ENCODE measurements around the gene THAP2. TPM values are rescaled to one million over a fixed set of nuclear protein-coding genes. Genes with fewer than 3 reads are reported as not detected.

The THAP2 gene
- total RNA-seq, 2 donors from 2014 or later = 2.4 to 4.8 TPM

DNA sequence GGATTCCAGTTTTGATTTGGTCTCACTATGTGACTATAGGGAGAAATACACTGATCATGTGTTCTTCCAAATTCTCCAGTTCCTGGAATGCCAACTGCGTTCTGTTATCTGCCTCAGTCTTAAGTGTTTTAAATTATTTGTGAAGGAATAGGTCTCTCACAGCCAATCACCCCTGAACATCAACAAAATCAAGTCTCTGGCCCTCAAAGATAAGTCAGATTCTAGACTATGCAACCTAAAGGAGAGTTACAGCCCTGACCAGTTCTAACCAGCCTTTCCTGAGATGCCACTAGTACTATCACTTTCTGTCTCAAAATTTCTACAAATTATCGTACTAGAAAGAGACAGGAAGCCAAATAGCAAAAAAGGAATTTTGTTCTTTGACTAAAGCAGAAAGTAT, 22.7 kb upstream of the THAP2 start:
- TF ChIP-seq POLR2A (IDR thresholded peaks at IDR 0.05) (no peak), POLR2AphosphoS5 (IDR thresholded peaks at IDR 0.05) (no peak)
- TF ChIP-seq, protein P1, sequence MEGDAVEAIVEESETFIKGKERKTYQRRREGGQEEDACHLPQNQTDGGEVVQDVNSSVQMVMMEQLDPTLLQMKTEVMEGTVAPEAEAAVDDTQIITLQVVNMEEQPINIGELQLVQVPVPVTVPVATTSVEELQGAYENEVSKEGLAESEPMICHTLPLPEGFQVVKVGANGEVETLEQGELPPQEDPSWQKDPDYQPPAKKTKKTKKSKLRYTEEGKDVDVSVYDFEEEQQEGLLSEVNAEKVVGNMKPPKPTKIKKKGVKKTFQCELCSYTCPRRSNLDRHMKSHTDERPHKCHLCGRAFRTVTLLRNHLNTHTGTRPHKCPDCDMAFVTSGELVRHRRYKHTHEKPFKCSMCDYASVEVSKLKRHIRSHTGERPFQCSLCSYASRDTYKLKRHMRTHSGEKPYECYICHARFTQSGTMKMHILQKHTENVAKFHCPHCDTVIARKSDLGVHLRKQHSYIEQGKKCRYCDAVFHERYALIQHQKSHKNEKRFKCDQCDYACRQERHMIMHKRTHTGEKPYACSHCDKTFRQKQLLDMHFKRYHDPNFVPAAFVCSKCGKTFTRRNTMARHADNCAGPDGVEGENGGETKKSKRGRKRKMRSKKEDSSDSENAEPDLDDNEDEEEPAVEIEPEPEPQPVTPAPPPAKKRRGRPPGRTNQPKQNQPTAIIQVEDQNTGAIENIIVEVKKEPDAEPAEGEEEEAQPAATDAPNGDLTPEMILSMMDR (IDR thresholded peaks at IDR 0.05) = no peak
- intact Hi-C loops (cut with DNase I) = loop anchor here (10.0 kb wide), 1 partner anchor 227 kb away; no protein-coding TSS in a partner anchor
- no peaks in the 10 kb centered on the region for H3K36me3 ChIP-seq
- no peaks in the 10 kb centered on the region for H3K27me3 ChIP-seq (replicated peaks; ENCODE audit: insufficient read depth)
- no peaks in the 10 kb centered on the region for H3K9me3 ChIP-seq
- no peak overlapping the region for H3K27ac ChIP-seq
- H3K4me3 ChIP-seq = no peak overlapping the region
- DNase-seq (ENCODE audit: low spot score) = no peak
- WGBS = 90% methylated on average over 2 of the region's 2 CpGs
- H3K4me1 ChIP-seq (replicated peaks) = no peaks in the 10 kb centered on the region

DNA sequence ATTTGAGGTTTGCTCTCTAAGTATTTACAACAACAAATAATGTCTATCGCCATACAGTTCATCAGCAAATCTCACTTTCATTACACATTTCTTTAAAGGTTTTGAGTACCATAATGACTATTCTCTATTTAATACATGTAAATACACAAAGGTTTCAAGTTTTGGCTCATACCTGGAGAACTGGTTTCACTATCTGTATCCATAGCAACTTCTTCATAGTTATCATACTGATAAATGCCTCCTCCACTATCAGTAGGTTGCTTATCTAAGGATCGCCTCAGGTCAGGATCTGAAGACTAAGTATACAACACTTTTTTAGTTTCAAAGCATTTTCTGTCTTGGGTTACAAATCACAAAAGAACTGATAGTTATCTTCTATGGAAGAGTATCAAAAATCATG, 21.8 kb upstream of the THAP2 start:
- Histone ChIP-seq H3K4me1 (replicated peaks) (no peaks in the 10 kb centered on the region), H3K9me3 (no peaks in the 10 kb centered on the region), H3K4me3 (no peak overlapping the region), H3K36me3 (no peaks in the 10 kb centered on the region), H3K27me3 (replicated peaks; ENCODE audit: insufficient read depth) (no peaks in the 10 kb centered on the region), H3K27ac (no peak overlapping the region)
- TF ChIP-seq POLR2AphosphoS5 (IDR thresholded peaks at IDR 0.05) (no peak), POLR2A (IDR thresholded peaks at IDR 0.05) (no peak)
- TF ChIP-seq, protein P1 (IDR thresholded peaks at IDR 0.05) = no peak
- intact Hi-C loops (cut with DNase I) = loop anchor here (10.0 kb wide), 1 partner anchor 227 kb away; no protein-coding TSS in a partner anchor
- no peak for DNase-seq (ENCODE audit: low spot score)
- 58% methylated on average over 2 of the region's 2 CpGs for WGBS

DNA sequence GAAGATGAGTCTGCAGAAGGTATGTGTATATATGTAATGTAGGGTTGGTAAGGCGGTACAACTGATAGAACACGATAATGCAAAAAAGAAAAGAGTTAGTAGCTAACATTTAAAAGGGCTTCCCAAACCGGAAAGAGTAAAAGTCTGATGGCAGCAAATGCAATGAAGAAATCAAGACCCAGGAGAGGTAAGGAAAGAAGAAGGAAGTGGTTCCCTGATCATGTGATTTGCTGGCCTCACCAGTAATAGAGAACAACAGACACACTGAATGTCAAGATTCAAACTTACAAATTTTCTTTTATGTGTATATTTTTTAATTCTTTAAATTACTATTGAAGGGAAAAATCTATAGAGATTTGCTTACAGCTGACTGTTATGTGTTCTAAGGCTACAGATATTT, 18.8 kb upstream of the THAP2 start:
- intact Hi-C loops (cut with DNase I) = loop anchor here (10.0 kb wide), 1 partner anchor 230 kb away; no protein-coding TSS in a partner anchor
- Histone ChIP-seq H3K4me1 (replicated peaks) (no peaks in the 10 kb centered on the region), H3K4me3 (no peak overlapping the region), H3K9me3 (no peaks in the 10 kb centered on the region), H3K36me3 (no peaks in the 10 kb centered on the region), H3K27ac (no peak overlapping the region), H3K27me3 (replicated peaks; ENCODE audit: insufficient read depth) (no peaks in the 10 kb centered on the region)
- WGBS = 87% methylated on average over 3 of the region's 3 CpGs
- TF ChIP-seq POLR2A (IDR thresholded peaks at IDR 0.05) (no peak), POLR2AphosphoS5 (IDR thresholded peaks at IDR 0.05) (no peak)
- TF ChIP-seq, protein P1 (IDR thresholded peaks at IDR 0.05) = no peak
- no peak for DNase-seq (ENCODE audit: low spot score)

DNA sequence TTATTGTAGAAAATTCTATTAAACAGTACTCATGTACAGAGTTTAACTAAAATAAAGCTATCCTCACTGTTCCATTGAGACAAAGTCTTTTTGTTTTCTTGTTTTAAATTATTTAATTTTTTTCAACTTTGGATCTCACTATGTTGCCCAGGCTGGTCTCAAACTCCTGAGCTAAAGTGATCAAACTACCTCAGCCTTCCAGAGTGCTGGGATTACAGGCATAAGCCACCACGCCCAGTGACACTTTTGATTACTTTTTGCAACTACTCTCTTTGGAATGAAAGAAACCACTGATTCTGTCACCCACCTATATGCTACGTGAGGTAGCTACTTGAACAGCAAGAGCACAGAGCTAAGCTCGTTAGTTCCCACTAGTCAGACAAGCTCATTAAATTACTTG, 17.6 kb upstream of the THAP2 start:
- WGBS = 93% methylated on average over 3 of the region's 3 CpGs
- Histone ChIP-seq H3K27me3 (replicated peaks; ENCODE audit: insufficient read depth) (no peaks in the 10 kb centered on the region), H3K4me1 (replicated peaks) (no peaks in the 10 kb centered on the region), H3K4me3 (no peak overlapping the region), H3K36me3 (no peaks in the 10 kb centered on the region), H3K9me3 (no peaks in the 10 kb centered on the region), H3K27ac (no peak overlapping the region)
- TF ChIP-seq, protein P1 (IDR thresholded peaks at IDR 0.05) = no peak
- TF ChIP-seq POLR2A (IDR thresholded peaks at IDR 0.05) = no peak
- TF ChIP-seq POLR2AphosphoS5 (IDR thresholded peaks at IDR 0.05) = no peak
- DNase-seq (ENCODE audit: low spot score) = no peak
- intact Hi-C loops (cut with DNase I) = loop anchor here (10.0 kb wide), 1 partner anchor 232 kb away; no protein-coding TSS in a partner anchor

GRCh38 chr12:71648537-71648936, 15.6 kb upstream of the THAP2 start:
- H3K27ac ChIP-seq = no peak overlapping the region
- WGBS = 73% methylated on average over 4 of the region's 4 CpGs
- no peaks in the 10 kb centered on the region for H3K36me3 ChIP-seq
- no peak for DNase-seq (ENCODE audit: low spot score)
- H3K4me3 ChIP-seq = no peak overlapping the region
- TF ChIP-seq, protein P1 (IDR thresholded peaks at IDR 0.05) = no peak
- TF ChIP-seq POLR2AphosphoS5 (IDR thresholded peaks at IDR 0.05) (no peak), POLR2A (IDR thresholded peaks at IDR 0.05) (no peak)
- H3K9me3 ChIP-seq = no peaks in the 10 kb centered on the region
- H3K4me1 ChIP-seq (replicated peaks) = no peaks in the 10 kb centered on the region
- no peaks in the 10 kb centered on the region for H3K27me3 ChIP-seq (replicated peaks; ENCODE audit: insufficient read depth)
- intact Hi-C loops (cut with DNase I) = loop anchor here (10.0 kb wide), 1 partner anchor 234 kb away; no protein-coding TSS in a partner anchor
